ENCODE data around the gene TMEM176B. TPM values are rescaled to one million over a fixed set of nuclear protein-coding genes. Genes with fewer than 3 reads are reported as not detected.
"Not testable (repeated sequence)": the region's sequence is repeated elsewhere in the genome, so short reads cannot be mapped to it uniquely, and the experiment has no call there.

Gene TMEM176B
- total and polyA plus RNA-seq, 8 donors, result 6.1 to 57.2 (median 15.5) TPM

GRCh38 chr7:150781961-150782360 is 18.2 kb downstream of the TMEM176B start:
- ATAC-seq (no peak), DNase-seq (no peak)
- Histone ChIP-seq H3K27me3 (no peaks in the 10 kb centered on the region), H3K36me3 (no peaks in the 10 kb centered on the region), H3K9me3 (no peaks in the 10 kb centered on the region), H3K27ac (peak overlapping the region in 1 of 2 donors; percentile 69), H3K4me1 (peaks cover 5 to 57% of the 10 kb centered on the region in 2 donors), H3K4me3 (no peak overlapping the region)
- no peak for TF ChIP-seq CTCF (IDR thresholded peaks at IDR 0.05)
- intact Hi-C loops (cut with DNase I), result no loop called here

GRCh38 chr7:150781103-150781502 is 19.1 kb downstream of the TMEM176B start:
- peak overlapping the region; percentile 42 to 69 for H3K27ac ChIP-seq
- peak; percentile 21 for ATAC-seq

GRCh38 chr7:150780292-150780691 is 19.9 kb downstream of the TMEM176B start:
- Histone ChIP-seq H3K27me3 (no peaks in the 10 kb centered on the region), H3K27ac (peak overlapping the region; percentile 42 to 69), H3K9me3 (no peaks in the 10 kb centered on the region), H3K36me3 (no peaks in the 10 kb centered on the region), H3K4me3 (no peak overlapping the region), H3K4me1 (peaks cover 5 to 42% of the 10 kb centered on the region in 2 donors)
- no peak for TF ChIP-seq CTCF (IDR thresholded peaks at IDR 0.05)
- no peak for DNase-seq
- intact Hi-C loops (cut with DNase I), result no loop called here
- ATAC-seq, result no peak

More at GRCh38 chr7:150781103-150781502, 19.1 kb downstream of the TMEM176B start:
- no peaks in the 10 kb centered on the region for H3K27me3 ChIP-seq
- H3K4me3 ChIP-seq, result no peak overlapping the region
- peaks cover 5 to 50% of the 10 kb centered on the region in 2 donors for H3K4me1 ChIP-seq
- intact Hi-C loops (cut with DNase I), result no loop called here
- H3K9me3 ChIP-seq, result no peaks in the 10 kb centered on the region
- DNase-seq, result no peak
- TF ChIP-seq CTCF (IDR thresholded peaks at IDR 0.05), result no peak
- H3K36me3 ChIP-seq, result no peaks in the 10 kb centered on the region

- Histone ChIP-seq H3K4me1 (peaks cover 5 to 28% of the 10 kb centered on the region in 2 donors), H3K4me3 (no peak overlapping the region), H3K9me3 (peaks cover 0 to 7% of the 10 kb centered on the region in 2 donors), H3K27me3 (no peaks in the 10 kb centered on the region), H3K36me3 (no peaks in the 10 kb centered on the region), H3K27ac (no peak overlapping the region)
- TF ChIP-seq CTCF (IDR thresholded peaks at IDR 0.05), result peak; percentile 76 to 87
- ATAC-seq, result peak; percentile 96
- peak; percentile 68 to 90 (median 82) for DNase-seq
- intact Hi-C loops (cut with DNase I), result loop anchor here in 1 of 2 donors (10.0 kb wide), 1 partner anchor 86 kb away; no protein-coding TSS in a partner anchor
These were observed 21.3 kb downstream of the TMEM176B start for GRCh38 chr7:150778738-150779301.

GRCh38 chr7:150778014-150778737 is 22.0 kb downstream of the TMEM176B start:
- no peaks in the 10 kb centered on the region for H3K36me3 ChIP-seq
- ATAC-seq (no peak), DNase-seq (no peak)
- no peak overlapping the region for H3K4me3 ChIP-seq
- intact Hi-C loops (cut with DNase I), result loop anchor here in 1 of 2 donors (10.0 kb wide), 1 partner anchor 87 kb away; no protein-coding TSS in a partner anchor
- H3K4me1 ChIP-seq, result peaks cover 5 to 23% of the 10 kb centered on the region in 2 donors
- H3K9me3 ChIP-seq, result peaks cover 0 to 8% of the 10 kb centered on the region in 2 donors
- TF ChIP-seq CTCF (IDR thresholded peaks at IDR 0.05), result no peak
- H3K27me3 ChIP-seq, result no peaks in the 10 kb centered on the region
- no peak overlapping the region for H3K27ac ChIP-seq

GRCh38 chr7:150774131-150774530 is 26.0 kb downstream of the TMEM176B start:
- H3K4me3 ChIP-seq, H3K27me3 ChIP-seq, H3K4me1 ChIP-seq, H3K27ac ChIP-seq, DNase-seq, H3K36me3 ChIP-seq, ATAC-seq, H3K9me3 ChIP-seq: not testable (repeated sequence)
- intact Hi-C loops (cut with DNase I), result loop anchor here in 1 of 2 donors (10.0 kb wide), 1 partner anchor 91 kb away; no protein-coding TSS in a partner anchor

Data from left lung (tissue), 10 donors.